Lung (tissue), 16 donors: ENCODE results near the gene CTBS. TPM values are rescaled to one million over a fixed set of nuclear protein-coding genes. Genes with fewer than 3 reads are reported as not detected.
A peak's percentile ranks its signal among the peaks of the same experiment; 100 is the strongest.

Source experiments
- ATAC-seq: fragments of 200-7000 bp; cut with Tn5 transposase; one replicate; pipeline ENCODE4 v1.9.1; 2020; ENCODE audit warnings: moderate number of reproducible peaks; ENCODE audit not compliant: insufficient read depth, low FRiP score
- DNase-seq, 3 donors: peaks; one replicate each; pipeline ENCODE4 v3.0.0-alpha.2; 2013 to 2017
- H3K27ac ChIP-seq, 2 donors: one replicate each; pipeline ENCODE4 v1.5.1; 2013; ENCODE audit warnings: mild to moderate bottlenecking in 2 of 2, moderate library complexity in 2 of 2, control low read depth in 1 of 2, inconsistent platforms in 1 of 2, low read depth in 1 of 2, low read length in 1 of 2
- H3K27me3 ChIP-seq, 3 donors: one replicate each; pipeline ENCODE4 v1.5.1; 2013; ENCODE audit warnings: low read length in 2 of 3; ENCODE audit not compliant: control insufficient read depth in 3 of 3, insufficient read depth in 3 of 3
- H3K36me3 ChIP-seq, 4 donors: one replicate each; pipeline ENCODE4 v1.5.1; 2013; ENCODE audit warnings: low read length in 4 of 4, mild to moderate bottlenecking in 1 of 4, moderate library complexity in 1 of 4; ENCODE audit not compliant: control insufficient read depth in 4 of 4, insufficient read depth in 4 of 4
- H3K4me1 ChIP-seq, 5 donors: one replicate each; pipeline ENCODE4 v1.5.1; 2013; ENCODE audit warnings: low read length in 5 of 5, mild to moderate bottlenecking in 2 of 5, moderate library complexity in 1 of 5; ENCODE audit not compliant: control insufficient read depth in 5 of 5, insufficient read depth in 5 of 5
- H3K4me3 ChIP-seq: one replicate; pipeline ENCODE4 v1.5.1; 2013; ENCODE audit warnings: mild to moderate bottlenecking, control low read depth, moderate library complexity
- H3K9ac ChIP-seq, 2 donors: one replicate each; pipeline ENCODE4 v1.5.1; 2013; ENCODE audit warnings: low read length in 2 of 2, control low read depth in 1 of 2; ENCODE audit not compliant: insufficient read depth in 1 of 2
- H3K9me3 ChIP-seq, 4 donors: one replicate each; pipeline ENCODE4 v1.5.1; 2013; ENCODE audit warnings: low read length in 3 of 4, mild to moderate bottlenecking in 1 of 4, moderate library complexity in 1 of 4; ENCODE audit not compliant: control insufficient read depth in 4 of 4, insufficient read depth in 3 of 4
- CTCF ChIP-seq: IDR thresholded peaks from 2 replicates; pipeline ENCODE4 v1.5.1; 2012; ENCODE audit warnings: mild to moderate bottlenecking; ENCODE audit errors: control extremely low read depth, extremely low read depth
- WGBS, 2 donors: extraction: QIAGEN DNeasy Blood & Tissue Kit; methylation state at CpG; one replicate each; pipeline ENCODE4 v1.1.7; 2013; 5-methylcytosine and 5-hydroxymethylcytosine counted together
- long read RNA-seq, 5 donors: transcript quantifications; one replicate each; lab custom pipeline, GENCODE V29; 2026
- polyA plus RNA-seq, 2 donors: library from polyadenylated mRNA; stranded (reverse); fragments of 200-250 nt; gene quantifications; one replicate each; pipeline ENCODE4 v1.2.1, GENCODE V29; 2013
- total RNA-seq, 2 donors: library from RNA; depleted of rRNA in 1 of 2; stranded (reverse); fragments of >200 nt in 1 of 2; gene quantifications; one replicate each; pipeline ENCODE4 v1.2.1, GENCODE V29; 2014 to 2021
- donor health status: control.
- donor health status: control.
- donor health status: Bipolar disorder and iron deficiency.
- donor health status: healthy.
- donor health status: DM: yes; HTN: yes; CAD: no.

The CTBS gene
- 10 to 100 TPM; 18.8 to 21.1 TPM for total RNA-seq
- 10 to 100 TPM in 1 of 2 donors, 1 to 10 TPM in 1; 7.7 to 22.6 TPM for polyA plus RNA-seq
- long read RNA-seq, donor 1, full-length matches to known transcripts, result 5 of 5 reads
- long read RNA-seq, donor 1, partial matches to known transcripts, result 0 of 5 reads
- long read RNA-seq, donor 1, other reads (novel, unspliced or antisense), result 0 of 5 reads
- long read RNA-seq, donor 2, result 0 reads
- long read RNA-seq, donor 3, full-length matches to known transcripts, result 1 of 1 reads
- long read RNA-seq, donor 3, partial matches to known transcripts, result 0 of 1 reads
- long read RNA-seq, donor 3, other reads (novel, unspliced or antisense), result 0 of 1 reads
- long read RNA-seq, donor 4, full-length matches to known transcripts, result 2 of 2 reads
- long read RNA-seq, donor 4, partial matches to known transcripts, result 0 of 2 reads
- long read RNA-seq, donor 4, other reads (novel, unspliced or antisense), result 0 of 2 reads
- long read RNA-seq, donor 5, full-length matches to known transcripts, result 6 of 6 reads
- long read RNA-seq, donor 5, partial matches to known transcripts, result 0 of 6 reads
- long read RNA-seq, donor 5, other reads (novel, unspliced or antisense), result 0 of 6 reads

GRCh38 chr1:84573967-84574842 is at the start of gene CTBS:
CTBS (minus strand) TSS chr1:84574440; CDS start chr1:84574415, 25 bp downstream.
- H3K9me3 ChIP-seq, result no peaks in the 10 kb centered on the region
- peaks cover 0 to 9% (median 5%) of the 10 kb centered on the region in 5 donors for H3K4me1 ChIP-seq
- H3K9ac ChIP-seq, result peak within 1 kb of the TSS; percentile 95 to 98
- 0 to 1% methylated on average over 65 to 66 of the region's 67 CpGs for WGBS, 2 donors
- peak; percentile 91 to 93 (median 91) for DNase-seq
- H3K4me3 ChIP-seq, result peak within 1 kb of the TSS; percentile 45
- peaks cover 0 to 4% (median 3%) of the 10 kb centered on the region in 4 donors for H3K36me3 ChIP-seq
- H3K27me3 ChIP-seq, result peaks cover 0 to 3% (median 0%) of the 10 kb centered on the region in 3 donors
- peak; percentile 97 for ATAC-seq
- TF ChIP-seq CTCF, result no peak
- H3K27ac ChIP-seq, result peak within 1 kb of the TSS; percentile 96 to 99

GRCh38 chr1:84621553-84621952 is 47.3 kb upstream of the CTBS start:
- Histone ChIP-seq H3K9ac (no peak overlapping the region), H3K4me3 (no peak overlapping the region), H3K36me3 (no peaks in the 10 kb centered on the region), H3K4me1 (peaks cover 0 to 7% (median 0%) of the 10 kb centered on the region in 5 donors), H3K9me3 (no peaks in the 10 kb centered on the region), H3K27me3 (peaks cover 0 to 4% (median 0%) of the 10 kb centered on the region in 3 donors), H3K27ac (no peak overlapping the region)
- ATAC-seq, result no peak
- TF ChIP-seq CTCF, result no peak
- DNase-seq, result no peak
- 89 to 90% methylated on average over 14 of the region's 14 CpGs for WGBS, 2 donors

- Histone ChIP-seq H3K9ac (peak overlapping the region; percentile 67 to 71), H3K36me3 (no peaks in the 10 kb centered on the region), H3K27me3 (peaks cover 0 to 4% (median 0%) of the 10 kb centered on the region in 3 donors), H3K27ac (peak overlapping the region in 1 of 2 donors; percentile 55), H3K4me3 (peak overlapping the region; percentile 5), H3K9me3 (no peaks in the 10 kb centered on the region), H3K4me1 (peaks cover 0 to 7% (median 0%) of the 10 kb centered on the region in 5 donors)
- TF ChIP-seq CTCF, result peak; percentile 40
- DNase-seq, result peak; percentile 69 to 81 (median 72)
- ATAC-seq, result peak; percentile 96
- 1 to 2% methylated on average over 27 to 46 of the region's 46 CpGs for WGBS, 2 donors
Observed at GRCh38 chr1:84620720-84621313, 46.6 kb upstream of the CTBS start.
